Ishikawa (cell line): ENCODE results near the gene ADGRG7.

ENCODE experiments used
- EP300 ChIP-seq: IDR thresholded peaks from 2 replicates; pipeline ENCODE4 v1.6.1; 2012; ENCODE audit warnings: borderline replicate concordance
- FOXM1 ChIP-seq: IDR thresholded peaks from 2 replicates; pipeline ENCODE4 v1.6.1; 2012; ENCODE audit warnings: low read depth, borderline replicate concordance
- MAX ChIP-seq: IDR thresholded peaks from 2 replicates; pipeline ENCODE4 v1.6.1; 2012
- REST ChIP-seq: IDR thresholded peaks from 2 replicates; pipeline ENCODE4 v1.6.1; 2012; ENCODE audit warnings: low read depth, mild to moderate bottlenecking
- TCF12 ChIP-seq: IDR thresholded peaks from 2 replicates; pipeline ENCODE4 v1.6.1; 2012; ENCODE audit warnings: low read depth
- TEAD4 ChIP-seq: IDR thresholded peaks from 2 replicates; pipeline ENCODE4 v1.6.1; 2012

- TF ChIP-seq TCF12, result no peak
- TF ChIP-seq EP300, result no peak
- no peak for TF ChIP-seq FOXM1
- TF ChIP-seq REST, result no peak
- no peak for TF ChIP-seq TEAD4
- TF ChIP-seq MAX, result no peak
Observed at GRCh38 chr3:100586832-100587231, 22.6 kb upstream of the ADGRG7 start.
